Pancreas (tissue), 10 donors: ENCODE data around the gene ZNF423. TPM values are rescaled to one million over a fixed set of nuclear protein-coding genes. Genes with fewer than 3 reads are reported as not detected.

ENCODE experiments used
- ATAC-seq, 4 donors: fragments of 200-7000 bp; cut with Tn5 transposase; one replicate each; pipeline versions ENCODE4 v1.8.0 to v1.9.1; 2020; ENCODE audit warnings: mild to moderate bottlenecking in 4 of 4, moderate library complexity in 4 of 4
- DNase-seq, 6 donors: peaks; one replicate each; pipeline ENCODE4 v3.0.0-alpha.2; 2020
- FAIRE-seq: peaks from 2 replicates; lab custom pipeline; 2012; peaks lifted over from hg19 to GRCh38; lab: Jason Lieb, UNC
- H3K27ac ChIP-seq, 4 donors: fragments of 200-600 bp; sonication (generic); 1 replicate in 3 of 4; 2 replicates in 1 of 4; pipeline versions ENCODE4 v1.5.0 to v1.8.0; 2020
- H3K27me3 ChIP-seq, 4 donors: fragments of 200-600 bp; one replicate each; pipeline ENCODE4 v1.8.0; 2021
- H3K36me3 ChIP-seq, 3 donors: fragments of 200-600 bp; sonication (generic) in 1 of 3; one replicate each; pipeline versions ENCODE4 v1.5.0 to v1.8.0; 2020 to 2021
- H3K4me1 ChIP-seq, 3 donors: fragments of 200-600 bp; one replicate each; pipeline ENCODE4 v1.8.0; 2021
- H3K4me3 ChIP-seq, 4 donors: fragments of 200-600 bp; sonication (generic) in 2 of 4; one replicate each; pipeline versions ENCODE4 v1.5.0 to v1.8.0; 2020 to 2021
- H3K9me3 ChIP-seq, 4 donors: fragments of 200-600 bp; one replicate each; pipeline ENCODE4 v1.8.0; 2021
- CTCF ChIP-seq, 4 donors: fragments of 200-600 bp; sonication (generic) in 3 of 4; IDR thresholded peaks; one replicate each; pipeline versions ENCODE4 v1.5.0 to v1.8.0; 2021; ENCODE audit warnings: antibody characterized with exemption in 4 of 4
- WGBS, 2 donors: extraction: QIAGEN DNeasy Blood & Tissue Kit; methylation state at CpG; one replicate each; pipeline ENCODE4 v1.1.7; 2013; 5-methylcytosine and 5-hydroxymethylcytosine counted together
- intact Hi-C, 3 donors: fragments of 100-400 bp; cut with DNase I; formaldehyde crosslinking; loops; one replicate each; pipeline versions ENCODE4 v1.11.1 to v1.14.2; 2022
- polyA plus RNA-seq, 2 donors: library from polyadenylated mRNA; stranded (reverse); fragments of 200-250 nt; gene quantifications; one replicate each; pipeline ENCODE4 v1.2.3, GENCODE V29; 2013
- total RNA-seq, 6 donors: library from RNA; stranded (reverse); fragmentation: NEBNext Ultra II Directional in 4 of 6; extraction: Animal tissue kit (Norgen Biotek cat#: 25700) in 4 of 6; gene quantifications; one replicate each; pipeline versions ENCODE4 v1.2.1 to v1.2.4, GENCODE V29; 2021 to 2023
- donor health status: healthy with polysubstance abuse.
- donor health status: DM: no; HTN: no; CAD: no; lungs with moderate emphysema.
- donor health status: DM: no; HTN: no; CAD: no.
- donor health status: control.
- donor health status: control.
- donor health status: Bipolar disorder and iron deficiency.
- donor health status: DM: yes; HTN: yes; CAD: no.
- donor health status: DM: no; HTN: no; CAD: no.
- donor health status: DM: no; HTN: no; CAD: no.
- donor health status: DM: yes; HTN: yes; CAD: no.

Gene ZNF423
- total and polyA plus RNA-seq, 8 donors = 0.61 to 5.1 (median 3.0) TPM

DNA sequence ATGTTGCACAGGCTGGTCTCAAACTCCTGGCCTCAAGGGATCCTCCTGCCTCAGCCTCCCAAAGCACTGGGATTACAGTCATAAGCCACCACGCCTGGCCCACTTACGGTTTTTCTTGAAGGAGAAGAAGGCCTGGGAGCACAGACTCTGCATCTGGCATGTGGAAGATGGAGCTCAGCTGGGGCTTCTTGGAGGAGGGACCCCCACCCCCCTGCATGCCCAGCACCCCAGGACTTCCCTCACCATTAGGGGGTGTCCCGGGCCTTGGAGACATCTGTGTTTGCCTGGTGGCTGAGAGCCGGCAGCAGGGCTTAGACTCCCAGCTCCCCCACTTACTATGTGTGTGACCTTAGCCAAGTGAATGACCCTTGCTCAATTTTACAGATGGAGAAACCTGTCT, 204.7 kb downstream of the ZNF423 start:
- H3K27ac ChIP-seq = no peak overlapping the region
- ATAC-seq (no peak), DNase-seq (no peak), FAIRE-seq (no peak)
- no peak for TF ChIP-seq CTCF (IDR thresholded peaks at IDR 0.05)
- H3K36me3 ChIP-seq = no peaks in the 10 kb centered on the region
- WGBS, 2 donors = 74 to 84% methylated on average over 4 of the region's 4 CpGs
- H3K9me3 ChIP-seq = no peaks in the 10 kb centered on the region
- intact Hi-C loops = no loop called here
- H3K27me3 ChIP-seq = no peaks in the 10 kb centered on the region
- H3K4me3 ChIP-seq = no peak overlapping the region
- no peaks in the 10 kb centered on the region for H3K4me1 ChIP-seq

DNA sequence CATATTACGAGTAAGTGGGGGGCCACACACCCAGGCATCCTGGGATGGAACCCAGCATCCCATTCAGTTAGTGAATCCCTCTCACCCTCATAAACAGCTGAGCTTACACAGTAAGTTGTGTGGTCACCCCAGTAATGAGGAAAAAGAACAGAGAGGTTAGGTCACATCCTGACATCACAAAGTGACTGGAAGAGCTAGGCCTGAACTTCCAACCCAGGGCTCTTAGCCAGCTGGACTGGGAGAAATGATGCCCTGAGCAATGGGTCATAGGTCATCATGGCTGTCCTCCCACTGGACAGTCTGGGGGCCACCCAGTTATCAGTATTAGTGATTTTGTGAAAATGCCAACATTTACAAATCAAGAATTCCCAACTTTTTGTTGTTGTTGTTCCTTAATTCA, 205.3 kb downstream of the ZNF423 start:
- no peaks in the 10 kb centered on the region for H3K4me1 ChIP-seq
- H3K4me3 ChIP-seq = no peak overlapping the region
- ATAC-seq (no peak), FAIRE-seq (no peak), DNase-seq (no peak)
- intact Hi-C loops = no loop called here
- WGBS, 2 donors = 92 to 100% methylated on average over 1 of the region's 1 CpG
- no peaks in the 10 kb centered on the region for H3K27me3 ChIP-seq
- H3K36me3 ChIP-seq = no peaks in the 10 kb centered on the region
- H3K27ac ChIP-seq = no peak overlapping the region
- no peaks in the 10 kb centered on the region for H3K9me3 ChIP-seq
- no peak for TF ChIP-seq CTCF (IDR thresholded peaks at IDR 0.05)

- FAIRE-seq (no peak), DNase-seq (no peak), ATAC-seq (peak in 2 of 4 donors; percentile 49 to 81)
- Histone ChIP-seq H3K27me3 (no peaks in the 10 kb centered on the region), H3K27ac (no peak overlapping the region), H3K36me3 (no peaks in the 10 kb centered on the region), H3K4me1 (no peaks in the 10 kb centered on the region), H3K4me3 (no peak overlapping the region), H3K9me3 (no peaks in the 10 kb centered on the region)
- intact Hi-C loops = no loop called here
- no peak for TF ChIP-seq CTCF (IDR thresholded peaks at IDR 0.05)
- WGBS, 2 donors = 49 to 51% methylated on average over 5 of the region's 5 CpGs
These were observed 206.7 kb downstream of the ZNF423 start for GRCh38 chr16:49649013-49649765.

DNA sequence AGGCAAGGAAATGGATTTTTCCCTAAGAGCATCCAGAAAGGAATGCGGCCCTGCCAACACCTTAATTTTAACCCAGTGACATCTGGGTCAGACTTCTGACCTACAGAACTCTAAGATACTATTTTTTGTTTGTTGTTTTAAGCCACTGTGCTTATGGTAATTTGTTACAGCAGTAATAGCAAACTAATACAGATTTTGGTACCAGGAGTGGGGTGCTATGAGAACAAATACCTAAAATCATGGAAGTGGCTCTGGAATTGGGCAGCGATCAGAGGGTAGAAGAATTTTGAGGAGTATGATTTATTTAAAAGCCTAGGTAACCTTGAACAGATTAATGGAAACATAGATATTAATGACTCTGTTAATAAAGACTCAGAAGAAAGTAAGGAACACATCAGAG, 208.2 kb downstream of the ZNF423 start:
- TF ChIP-seq CTCF (IDR thresholded peaks at IDR 0.05) = no peak
- Histone ChIP-seq H3K4me3 (no peak overlapping the region), H3K27ac (no peak overlapping the region), H3K9me3 (no peaks in the 10 kb centered on the region), H3K4me1 (no peaks in the 10 kb centered on the region), H3K36me3 (no peaks in the 10 kb centered on the region), H3K27me3 (no peaks in the 10 kb centered on the region)
- WGBS, 2 donors = 71 to 75% methylated on average over 2 of the region's 2 CpGs
- intact Hi-C loops = no loop called here
- ATAC-seq = no peak
- no peak for FAIRE-seq
- DNase-seq = no peak

DNA sequence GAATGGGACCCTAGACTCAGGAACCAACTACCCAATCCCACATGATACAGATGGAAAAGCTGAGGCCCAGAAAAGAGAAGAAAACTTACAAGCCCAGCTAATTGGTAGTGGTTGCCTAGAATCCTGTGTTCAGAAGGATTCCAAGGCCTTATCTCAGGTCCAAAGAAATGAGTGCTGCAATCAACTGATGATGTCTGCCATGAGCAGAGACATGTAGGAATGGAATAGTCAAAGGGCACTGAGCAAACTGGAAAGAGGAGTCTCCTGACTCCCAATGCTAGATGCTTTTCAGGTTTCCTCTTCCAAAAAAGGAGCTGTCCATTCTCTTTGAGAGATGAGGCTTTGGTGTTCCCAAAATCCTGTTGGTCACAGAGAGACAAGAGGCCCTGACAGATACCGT, 210.6 kb downstream of the ZNF423 start:
- Histone ChIP-seq H3K27me3 (no peaks in the 10 kb centered on the region), H3K36me3 (no peaks in the 10 kb centered on the region), H3K9me3 (no peaks in the 10 kb centered on the region), H3K4me3 (no peak overlapping the region), H3K27ac (no peak overlapping the region), H3K4me1 (no peaks in the 10 kb centered on the region)
- intact Hi-C loops = no loop called here
- no peak for ATAC-seq
- 100% methylated on average over 1 of the region's 1 CpG for WGBS, 2 donors
- FAIRE-seq = no peak
- no peak for TF ChIP-seq CTCF (IDR thresholded peaks at IDR 0.05)
- no peak for DNase-seq
